ENCODE data around the gene GSTT4. TPM values are rescaled to one million over a fixed set of nuclear protein-coding genes. Genes with fewer than 3 reads are reported as not detected.

The GSTT4 gene
- total RNA-seq, 2 experiments from 2014 or later: not detected

GRCh38 chr22:24039046-24039445 is 33.8 kb upstream of the GSTT4 start:
- Histone ChIP-seq H3K79me2 (ENCODE audit: insufficient read depth, low read depth, low read length) (no peaks in the 10 kb centered on the region), H2AFZ (ENCODE audit: low read length) (no peak overlapping the region), H3K9me2 (ENCODE audit: insufficient read depth, low read length) (no peaks in the 10 kb centered on the region), H3K4me2 (ENCODE audit: low read length) (no peak overlapping the region), H3K9me3 (ENCODE audit: low read length) (no peaks in the 10 kb centered on the region), H3K36me3 (ENCODE audit: insufficient read depth, low read length) (peaks cover 66% of the 10 kb centered on the region), H3K4me3 (ENCODE audit: low read depth, low read length, poor library complexity, severe bottlenecking) (no peak overlapping the region), H4K20me1 (ENCODE audit: insufficient read depth, low read length) (no peaks in the 10 kb centered on the region), H3K27ac (ENCODE audit: low read depth, low read length, poor library complexity, severe bottlenecking) (no peak overlapping the region), H3K4me1 (ENCODE audit: insufficient read depth, low read length, poor library complexity, severe bottlenecking) (no peaks in the 10 kb centered on the region)
- DNase-seq (ENCODE audit: low spot score): no peak
- ChIA-PET POLR2A (no interaction called here), CTCF (ENCODE audit: unreplicated experiment) (no interaction called here)
- TF ChIP-seq EZH2phosphoT487 (IDR thresholded peaks at IDR 0.05; ENCODE audit: borderline replicate concordance, low read depth, low read length): no peak
- TF ChIP-seq CTCF (conservative IDR thresholded peaks at IDR 0.05; ENCODE audit: low read length): no peak
- no TSS peak for BruUV-seq (replicated peaks)
- intact Hi-C loops (cut with micrococcal nuclease; ENCODE audit: unreplicated experiment): no loop called here

DNA sequence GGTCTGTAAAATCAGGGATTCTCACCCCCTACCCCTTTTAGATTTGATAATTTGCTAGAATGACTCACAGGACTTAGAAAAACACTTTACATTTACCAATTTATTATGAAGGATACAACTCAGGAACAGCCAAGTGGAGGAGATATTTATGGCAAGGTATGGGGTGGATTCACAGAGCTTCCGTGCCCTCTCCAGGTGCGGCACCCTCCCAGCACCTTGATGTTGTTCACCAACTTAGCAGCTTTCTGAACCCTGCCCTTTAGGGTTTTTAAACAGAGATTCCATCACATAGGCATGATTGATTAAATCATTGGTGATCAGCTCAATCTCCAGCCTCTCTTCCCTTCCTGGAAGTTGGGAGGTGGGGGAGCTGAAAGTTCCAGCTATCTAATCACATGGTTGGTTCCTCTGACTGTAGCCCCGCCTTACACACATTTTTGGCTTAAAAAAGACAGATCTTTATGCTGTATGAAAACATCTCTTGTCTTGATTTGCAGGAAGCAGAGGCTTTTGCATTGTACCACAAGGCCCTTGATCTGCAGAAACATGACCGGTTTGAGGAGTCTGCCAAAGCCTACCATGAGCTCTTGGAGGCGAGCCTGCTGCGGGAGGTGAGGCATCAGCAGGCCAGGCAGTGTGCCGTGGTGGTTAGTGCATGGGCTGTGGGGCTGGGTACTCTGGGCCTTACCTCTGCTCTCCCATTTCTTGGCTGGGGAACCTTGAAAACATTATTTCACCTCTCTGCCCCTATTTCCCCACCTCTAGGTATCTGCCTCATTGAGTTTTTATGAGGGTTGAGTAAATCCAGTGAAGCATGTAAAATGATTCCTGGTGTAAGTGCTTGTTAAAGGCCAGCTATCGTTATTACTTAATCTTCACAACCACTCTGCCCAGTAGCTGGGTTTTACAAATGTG is 32.9 kb upstream of the GSTT4 start:
- TF ChIP-seq CTCF (conservative IDR thresholded peaks at IDR 0.05; ENCODE audit: low read length) (no peak), EZH2phosphoT487 (IDR thresholded peaks at IDR 0.05; ENCODE audit: borderline replicate concordance, low read depth, low read length) (no peak)
- Histone ChIP-seq H3K79me2 (ENCODE audit: insufficient read depth, low read depth, low read length) (no peaks in the 10 kb centered on the region; the same call in 1 of the 2 replicates), H3K36me3 (ENCODE audit: insufficient read depth, low read length) (peaks cover 57% of the 10 kb centered on the region), H3K4me2 (ENCODE audit: low read length) (no peak overlapping the region), H2AFZ (ENCODE audit: low read length) (no peak overlapping the region), H3K9me3 (ENCODE audit: low read length) (no peaks in the 10 kb centered on the region), H3K4me3 (ENCODE audit: low read depth, low read length, poor library complexity, severe bottlenecking) (no peak overlapping the region), H3K4me1 (ENCODE audit: insufficient read depth, low read length, poor library complexity, severe bottlenecking) (no peaks in the 10 kb centered on the region), H3K9me2 (ENCODE audit: insufficient read depth, low read length) (no peaks in the 10 kb centered on the region), H4K20me1 (ENCODE audit: insufficient read depth, low read length) (no peaks in the 10 kb centered on the region), H3K27ac (ENCODE audit: low read depth, low read length, poor library complexity, severe bottlenecking) (no peak overlapping the region)
- DNase-seq (ENCODE audit: low spot score): no peak
- ChIA-PET POLR2A (interaction anchor here (0.6 kb wide), 1 partner anchor 314 kb away, joined by 3 read pairs; no protein-coding TSS in a partner anchor), CTCF (ENCODE audit: unreplicated experiment) (no interaction called here)
- BruUV-seq (replicated peaks): no TSS peak
- intact Hi-C loops (cut with micrococcal nuclease; ENCODE audit: unreplicated experiment): no loop called here

DNA sequence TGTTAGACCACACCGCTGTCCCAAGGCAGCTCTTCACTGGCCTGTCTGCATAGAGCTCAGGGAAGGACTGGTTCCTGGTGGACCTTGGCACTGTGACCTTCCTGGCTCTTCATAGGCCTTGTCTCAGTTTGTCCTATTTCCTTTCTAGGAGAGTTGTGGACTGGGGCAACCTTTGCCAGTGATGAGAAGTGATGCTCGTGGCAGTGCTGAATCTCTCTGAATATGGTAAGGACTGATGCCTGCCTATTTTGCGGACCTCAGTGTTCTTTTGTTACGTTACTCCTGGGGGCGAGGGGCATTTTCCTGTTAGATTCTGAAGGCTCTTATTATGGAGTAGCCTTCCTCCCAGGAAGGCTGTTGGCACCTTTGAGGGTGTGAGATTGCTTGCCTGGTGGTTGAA is 30.0 kb upstream of the GSTT4 start:
- POLR2A ChIA-PET: no interaction called here
- H3K79me2 ChIP-seq (ENCODE audit: insufficient read depth, low read depth, low read length): peaks cover 4% of the 10 kb centered on the region; the same call in 1 of the 2 replicates

More for the DNA sequence above, 30.0 kb upstream of the GSTT4 start:
- Histone ChIP-seq H3K4me3 (ENCODE audit: low read depth, low read length, poor library complexity, severe bottlenecking) (no peak overlapping the region), H4K20me1 (ENCODE audit: insufficient read depth, low read length) (no peaks in the 10 kb centered on the region), H3K4me2 (ENCODE audit: low read length) (no peak overlapping the region), H3K27ac (ENCODE audit: low read depth, low read length, poor library complexity, severe bottlenecking) (no peak overlapping the region), H3K9me3 (ENCODE audit: low read length) (no peaks in the 10 kb centered on the region), H3K9me2 (ENCODE audit: insufficient read depth, low read length) (no peaks in the 10 kb centered on the region), H3K4me1 (ENCODE audit: insufficient read depth, low read length, poor library complexity, severe bottlenecking) (no peaks in the 10 kb centered on the region), H3K36me3 (ENCODE audit: insufficient read depth, low read length) (peaks cover 35% of the 10 kb centered on the region), H2AFZ (ENCODE audit: low read length) (no peak overlapping the region)
- DNase-seq (ENCODE audit: low spot score): no peak
- intact Hi-C loops (cut with micrococcal nuclease; ENCODE audit: unreplicated experiment): no loop called here
- no TSS peak for BruUV-seq (replicated peaks)
- TF ChIP-seq CTCF (conservative IDR thresholded peaks at IDR 0.05; ENCODE audit: low read length): no peak
- TF ChIP-seq EZH2phosphoT487 (IDR thresholded peaks at IDR 0.05; ENCODE audit: borderline replicate concordance, low read depth, low read length): no peak
- CTCF ChIA-PET (ENCODE audit: unreplicated experiment): interaction anchor here (0.6 kb wide), 1 partner anchor 163 kb away, joined by 3 read pairs; no protein-coding TSS in a partner anchor

Data from OCI-LY7 (cell line).